Body of pancreas (tissue), 4 donors: ENCODE results near the gene SUN1.

Source experiments
- POLR2A ChIP-seq, 3 donors: fragments of 450-650 bp; IDR thresholded peaks; one replicate each; pipeline ENCODE4 v1.6.1; 2016; ENCODE audit warnings: antibody characterized with exemption in 3 of 3, mild to moderate bottlenecking in 2 of 3
- TF ChIP-seq, protein P1 (sequence below), 7 experiments: fragments of 450-650 bp in 4 of 7; fragments of 200-600 bp in 3 of 7; sonication (generic) in 3 of 7; IDR thresholded peaks; one replicate each; pipeline ENCODE4 v1.5.1; 2016 to 2019; ENCODE audit warnings: antibody characterized with exemption in 7 of 7

DNA sequence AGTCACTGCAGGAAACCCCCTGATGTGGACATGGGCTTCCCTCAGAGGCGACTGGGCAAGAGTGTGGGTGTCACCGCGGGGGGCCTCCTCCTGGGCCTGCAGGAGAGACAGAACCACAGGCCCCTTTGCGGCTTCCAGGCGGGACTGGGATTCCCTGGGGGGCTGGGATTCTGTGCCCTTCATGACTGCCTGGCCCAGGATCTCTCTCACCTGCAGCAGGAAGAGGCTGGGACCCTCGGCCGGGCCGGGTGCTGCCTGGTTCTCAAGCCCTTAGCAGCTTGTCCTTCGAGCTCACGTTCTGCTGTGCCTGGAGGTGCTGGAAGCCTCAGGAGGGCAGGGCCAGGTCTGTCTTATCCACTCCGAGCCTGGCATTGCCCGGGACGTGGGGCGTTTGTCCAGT is 11.8 kb downstream of the SUN1 start:
- TF ChIP-seq, protein P1, sequence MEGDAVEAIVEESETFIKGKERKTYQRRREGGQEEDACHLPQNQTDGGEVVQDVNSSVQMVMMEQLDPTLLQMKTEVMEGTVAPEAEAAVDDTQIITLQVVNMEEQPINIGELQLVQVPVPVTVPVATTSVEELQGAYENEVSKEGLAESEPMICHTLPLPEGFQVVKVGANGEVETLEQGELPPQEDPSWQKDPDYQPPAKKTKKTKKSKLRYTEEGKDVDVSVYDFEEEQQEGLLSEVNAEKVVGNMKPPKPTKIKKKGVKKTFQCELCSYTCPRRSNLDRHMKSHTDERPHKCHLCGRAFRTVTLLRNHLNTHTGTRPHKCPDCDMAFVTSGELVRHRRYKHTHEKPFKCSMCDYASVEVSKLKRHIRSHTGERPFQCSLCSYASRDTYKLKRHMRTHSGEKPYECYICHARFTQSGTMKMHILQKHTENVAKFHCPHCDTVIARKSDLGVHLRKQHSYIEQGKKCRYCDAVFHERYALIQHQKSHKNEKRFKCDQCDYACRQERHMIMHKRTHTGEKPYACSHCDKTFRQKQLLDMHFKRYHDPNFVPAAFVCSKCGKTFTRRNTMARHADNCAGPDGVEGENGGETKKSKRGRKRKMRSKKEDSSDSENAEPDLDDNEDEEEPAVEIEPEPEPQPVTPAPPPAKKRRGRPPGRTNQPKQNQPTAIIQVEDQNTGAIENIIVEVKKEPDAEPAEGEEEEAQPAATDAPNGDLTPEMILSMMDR (IDR thresholded peaks at IDR 0.05): no peak
- no peak for TF ChIP-seq POLR2A (IDR thresholded peaks at IDR 0.05)
